Endothelial cell (in vitro differentiated cells): ENCODE results near the gene TRIM51. TPM values are rescaled to one million over a fixed set of nuclear protein-coding genes. Genes with fewer than 3 reads are reported as not detected.
"Not testable (repeated sequence)": the region's sequence is repeated elsewhere in the genome, so short reads cannot be mapped to it uniquely, and the experiment has no call there.

Source experiments
- DNase-seq: peaks from one replicate; pipeline ENCODE4 v3.0.0; 2021; ENCODE audit warnings: low spot score
- H3K27ac Mint-ChIP-seq: one replicate; pipeline ENCODE4 v1.8.0; 2021; ENCODE audit warnings: mixed read lengths, inconsistent platforms; ENCODE audit not compliant: unreplicated experiment
- H3K27me3 Mint-ChIP-seq: one replicate; pipeline ENCODE4 v1.8.0; 2021; ENCODE audit warnings: mild to moderate bottlenecking, moderate library complexity, mixed read lengths, inconsistent platforms; ENCODE audit not compliant: unreplicated experiment
- H3K36me3 Mint-ChIP-seq: one replicate; pipeline ENCODE4 v1.8.0; 2021; ENCODE audit warnings: mild to moderate bottlenecking, low read depth, mixed read lengths, inconsistent platforms; ENCODE audit not compliant: unreplicated experiment
- H3K4me1 Mint-ChIP-seq: one replicate; pipeline ENCODE4 v1.8.0; 2021; ENCODE audit warnings: mild to moderate bottlenecking, mixed read lengths, inconsistent platforms; ENCODE audit not compliant: unreplicated experiment
- H3K4me3 Mint-ChIP-seq: one replicate; pipeline ENCODE4 v1.8.0; 2021; ENCODE audit warnings: mild to moderate bottlenecking, mixed read lengths, inconsistent platforms; ENCODE audit not compliant: unreplicated experiment
- H3K9me3 Mint-ChIP-seq: one replicate; pipeline ENCODE4 v1.8.0; 2021; ENCODE audit warnings: mixed read lengths, inconsistent platforms; ENCODE audit not compliant: unreplicated experiment
- CTCF ChIP-seq: fragments of 200-600 bp; sonication (generic); IDR thresholded peaks from one replicate; pipeline ENCODE4 v1.5.0; 2021; ENCODE audit warnings: antibody characterized with exemption; ENCODE audit not compliant: unreplicated experiment
- long read RNA-seq: library from polyadenylated mRNA; unstranded; transcript quantifications from one replicate; pipeline ENCODE4 v2.0.0, GENCODE V29; 2020; ENCODE audit not compliant: unreplicated experiment
- total RNA-seq: library from RNA; stranded (reverse); fragmentation: NEBNext Ultra II Directional; extraction: Animal tissue kit (Norgen Biotek cat#: 25700); gene quantifications from one replicate; pipeline ENCODE4 v1.2.1, GENCODE V29; 2021; ENCODE audit not compliant: unreplicated experiment

The TRIM51 gene
- not detected for total RNA-seq
- long read RNA-seq = 0 reads

DNA sequence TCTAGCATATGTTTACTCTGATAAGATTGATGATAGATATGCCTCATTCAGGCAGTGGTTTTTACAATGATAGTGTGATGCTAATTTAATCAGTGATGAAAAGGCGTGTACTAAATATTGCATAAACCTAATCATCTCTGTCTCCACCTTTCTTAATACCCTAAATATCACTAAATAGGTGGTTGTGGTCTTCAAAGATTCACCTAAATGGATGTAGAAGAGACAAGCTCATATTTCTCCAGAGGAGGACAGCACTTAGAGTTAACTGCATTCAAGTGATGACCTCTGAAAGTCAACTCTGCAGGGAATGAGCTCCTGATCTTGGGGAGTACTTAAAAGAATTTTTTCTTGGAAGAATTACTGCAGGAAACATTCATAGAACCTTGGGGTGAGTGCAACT lies at the start of gene TRIM51:
TSS of gene TRIM51 (plus strand) at position 301 of the 400 bp plus-strand sequence. CDS start 2,132 bp downstream, outside the sequence.
- not testable (repeated sequence) for H3K36me3 Mint-ChIP-seq, H3K4me3 Mint-ChIP-seq, H3K4me1 Mint-ChIP-seq, H3K9me3 Mint-ChIP-seq, H3K27ac Mint-ChIP-seq, H3K27me3 Mint-ChIP-seq, DNase-seq

- Mint-ChIP-seq H3K36me3 (no peaks in the 10 kb centered on the region), H3K9me3 (no peaks in the 10 kb centered on the region), H3K27me3 (peaks cover 3% of the 10 kb centered on the region), H3K4me1 (no peaks in the 10 kb centered on the region), H3K27ac (no peak within 1 kb of the TSS), H3K4me3 (no peak within 1 kb of the TSS)
- DNase-seq = no peak
- TF ChIP-seq CTCF = no peak
Observed at GRCh38 chr11:55838452-55838851, 44.6 kb upstream of the TRIM51 start, which contains the start of gene OR5D16. OR5D16 (plus strand) TSS chr11:55838752; CDS start chr11:55838752, 0 bp downstream.

DNA sequence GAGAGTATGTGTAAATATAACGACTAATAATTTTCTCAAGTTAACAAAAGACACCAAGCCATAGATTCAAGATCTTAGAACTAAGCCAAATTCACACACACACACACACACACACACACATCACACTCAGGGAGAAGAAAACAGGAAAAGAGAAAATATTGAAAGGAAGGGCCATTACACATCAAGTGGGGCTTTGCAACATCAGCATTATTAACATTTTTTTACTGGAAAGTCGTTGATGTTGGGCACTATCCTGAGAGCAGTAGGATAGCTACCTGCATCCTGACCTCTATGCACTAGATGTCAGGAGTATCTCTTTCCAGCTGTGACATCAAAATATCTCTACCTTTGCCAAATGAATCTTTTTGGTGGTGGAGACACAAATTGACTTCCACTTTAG lies 35.6 kb upstream of the TRIM51 start:
- H3K9me3 Mint-ChIP-seq = peaks cover 13% of the 10 kb centered on the region
- no peak for TF ChIP-seq CTCF
- H3K36me3 Mint-ChIP-seq = no peaks in the 10 kb centered on the region
- H3K4me1 Mint-ChIP-seq = no peaks in the 10 kb centered on the region
- no peak overlapping the region for H3K4me3 Mint-ChIP-seq
- H3K27ac Mint-ChIP-seq = no peak overlapping the region
- H3K27me3 Mint-ChIP-seq = peaks cover 3% of the 10 kb centered on the region
- no peak for DNase-seq

DNA sequence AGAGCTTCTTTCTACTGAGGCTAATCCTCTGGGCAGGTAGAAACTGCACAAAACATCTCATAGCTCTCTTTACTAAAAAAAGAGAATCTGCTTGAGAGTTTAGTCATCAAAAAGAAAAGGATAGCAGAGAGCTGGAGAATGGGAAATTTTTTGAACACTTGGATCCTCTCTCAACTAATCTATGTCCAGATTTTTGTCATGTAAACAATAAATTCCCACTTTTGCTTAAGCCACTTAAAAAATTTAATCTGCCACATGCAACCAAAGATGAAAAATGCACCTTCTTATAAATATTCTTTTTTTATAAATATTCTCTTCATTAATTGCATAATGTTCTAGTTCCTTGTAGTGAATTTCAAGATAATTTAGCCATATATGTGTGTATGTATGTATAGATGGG lies 34.1 kb upstream of the TRIM51 start:
- no peak overlapping the region for H3K4me3 Mint-ChIP-seq
- H3K27me3 Mint-ChIP-seq = no peaks in the 10 kb centered on the region
- no peak for DNase-seq
- no peaks in the 10 kb centered on the region for H3K36me3 Mint-ChIP-seq
- peaks cover 20% of the 10 kb centered on the region for H3K9me3 Mint-ChIP-seq
- no peaks in the 10 kb centered on the region for H3K4me1 Mint-ChIP-seq
- H3K27ac Mint-ChIP-seq = no peak overlapping the region
- TF ChIP-seq CTCF = no peak

DNA sequence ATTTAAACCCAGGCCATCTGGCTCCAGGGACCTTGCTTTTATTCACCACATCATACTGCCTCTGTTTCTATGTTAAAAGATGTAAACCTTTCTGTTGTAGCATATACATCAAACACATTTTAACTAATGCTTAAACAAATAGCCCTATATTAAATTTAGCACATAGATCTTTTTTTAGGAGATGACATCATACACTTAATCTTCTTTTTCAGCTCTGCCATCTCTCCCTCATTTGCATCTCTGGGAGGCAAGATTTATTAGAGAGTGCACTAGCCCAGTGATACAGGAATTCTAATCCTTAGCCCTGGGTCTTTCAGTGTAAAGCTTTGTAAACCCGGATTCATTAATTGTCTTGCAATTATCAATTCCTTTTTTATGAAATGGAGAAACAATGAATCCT lies 31.0 kb upstream of the TRIM51 start:
- TF ChIP-seq CTCF = no peak
- peaks cover 23% of the 10 kb centered on the region for H3K9me3 Mint-ChIP-seq

More for the DNA sequence above, 31.0 kb upstream of the TRIM51 start:
- H3K4me1 Mint-ChIP-seq = no peaks in the 10 kb centered on the region
- no peak overlapping the region for H3K4me3 Mint-ChIP-seq
- H3K27me3 Mint-ChIP-seq = peaks cover 3% of the 10 kb centered on the region
- H3K36me3 Mint-ChIP-seq = no peaks in the 10 kb centered on the region
- no peak for DNase-seq
- no peak overlapping the region for H3K27ac Mint-ChIP-seq
